Melanocyte of skin (primary cell): Measurements from ENCODE around the gene CDC123. TPM values are rescaled to one million over a fixed set of nuclear protein-coding genes. Genes with fewer than 3 reads are reported as not detected.

Experiments used
- total RNA-seq, 2 donors: library from RNA; depleted of rRNA; stranded (reverse); fragments of >200 nt; gene quantifications; 2 replicates each; pipeline ENCODE4 v1.2.3, GENCODE V29; 2012

The CDC123 gene
- 100 to 1,000 TPM; 107 to 211 TPM for total RNA-seq

GRCh38 chr10:12195603-12196506, at the start of gene CDC123, which contains the start of gene NUDT5:
Gene CDC123, plus strand, starts transcription at chr10:12196188. Its CDS starts 58 bp downstream, at chr10:12196246.
Gene NUDT5, minus strand, starts transcription at chr10:12195891. Its CDS starts 9,600 bp downstream, at chr10:12186291.

Other genes with a start within 250 kb of the CDC123 start
- 10 to 100 TPM in 1 of 2 donors, 1 to 10 TPM in 1; 9.6 to 12.0 TPM for gene UPF2, start 153.4 kb upstream of the CDC123 start, total RNA-seq
- gene DHTKD1, start 127.2 kb upstream of the CDC123 start, total RNA-seq = 10 to 100 TPM; 27.9 to 58.6 TPM
- gene SEC61A2, start 66.5 kb upstream of the CDC123 start, total RNA-seq = 10 to 100 TPM; 11.4 to 18.6 TPM
- gene NUDT5, start 297 bp upstream of the CDC123 start, total RNA-seq = 10 to 100 TPM; 62.6 to 96.9 TPM
- under 1 TPM; under 0.01 to 0.33 TPM for gene CAMK1D, start 153.4 kb downstream of the CDC123 start, total RNA-seq